ENCODE measurements around the gene BRD1. TPM values are rescaled to one million over a fixed set of nuclear protein-coding genes. Genes with fewer than 3 reads are reported as not detected.

The BRD1 gene
- total RNA-seq, 1 donor from 2014 or later, result 32.4 TPM

GRCh38 chr22:49724030-49724892 lies 103.4 kb downstream of the BRD1 start:
- TF ChIP-seq EZH2 (IDR thresholded peaks at IDR 0.05; ENCODE audit: insufficient read depth, low read length) (no peak), CTCF (IDR thresholded peaks at IDR 0.05; ENCODE audit: insufficient read depth, low read depth, low read length) (no peak)
- H3K9me3 Mint-ChIP-seq (ENCODE audit: unreplicated experiment), result no peaks in the 10 kb centered on the region
- H3K36me3 Mint-ChIP-seq (ENCODE audit: low read depth, unreplicated experiment), result no peaks in the 10 kb centered on the region
- Histone ChIP-seq H4K20me1 (ENCODE audit: insufficient read depth, low read length) (no peaks in the 10 kb centered on the region), H3K27ac (ENCODE audit: low read depth, low read length) (no peak overlapping the region), H3K27me3 (ENCODE audit: insufficient read depth, low read length) (no peaks in the 10 kb centered on the region), H3K9me3 (ENCODE audit: insufficient read depth, low read depth, low read length) (no peaks in the 10 kb centered on the region), H3K9ac (ENCODE audit: low read length) (no peak overlapping the region), H3K4me3 (ENCODE audit: insufficient read depth, low read depth, low read length) (no peak overlapping the region), H3K4me1 (ENCODE audit: insufficient read depth, low read length) (no peaks in the 10 kb centered on the region), H2AFZ (ENCODE audit: low read depth, low read length) (no peak overlapping the region), H3K36me3 (ENCODE audit: insufficient read depth, low read length) (no peaks in the 10 kb centered on the region), H3K4me2 (ENCODE audit: low read length) (no peak overlapping the region), H3K79me2 (ENCODE audit: insufficient read depth, low read length) (no peaks in the 10 kb centered on the region)
- H3K27ac Mint-ChIP-seq (ENCODE audit: unreplicated experiment), result no peak overlapping the region
- DNase-seq (ENCODE audit: low read depth) (no peak), FAIRE-seq (no peak)
- no peaks in the 10 kb centered on the region for H3K4me1 Mint-ChIP-seq (ENCODE audit: low read depth, unreplicated experiment)
- peaks cover 54% of the 10 kb centered on the region for H3K27me3 Mint-ChIP-seq (ENCODE audit: low read depth, unreplicated experiment)
- no peak overlapping the region for H3K4me3 Mint-ChIP-seq (ENCODE audit: unreplicated experiment)

- Histone ChIP-seq H3K36me3 (ENCODE audit: insufficient read depth, low read length) (no peaks in the 10 kb centered on the region), H3K9me3 (ENCODE audit: insufficient read depth, low read depth, low read length) (no peaks in the 10 kb centered on the region), H3K4me1 (ENCODE audit: insufficient read depth, low read length) (no peaks in the 10 kb centered on the region), H3K4me3 (ENCODE audit: insufficient read depth, low read depth, low read length) (no peak overlapping the region), H3K9ac (ENCODE audit: low read length) (no peak overlapping the region), H3K27me3 (ENCODE audit: insufficient read depth, low read length) (no peaks in the 10 kb centered on the region), H4K20me1 (ENCODE audit: insufficient read depth, low read length) (no peaks in the 10 kb centered on the region), H3K79me2 (ENCODE audit: insufficient read depth, low read length) (no peaks in the 10 kb centered on the region), H3K4me2 (ENCODE audit: low read length) (no peak overlapping the region), H3K27ac (ENCODE audit: low read depth, low read length) (no peak overlapping the region), H2AFZ (ENCODE audit: low read depth, low read length) (no peak overlapping the region)
- FAIRE-seq, result no peak
- peaks cover 54% of the 10 kb centered on the region for H3K27me3 Mint-ChIP-seq (ENCODE audit: low read depth, unreplicated experiment)
- no peaks in the 10 kb centered on the region for H3K36me3 Mint-ChIP-seq (ENCODE audit: low read depth, unreplicated experiment)
- DNase-seq (ENCODE audit: low read depth), result no peak
- no peak overlapping the region for H3K4me3 Mint-ChIP-seq (ENCODE audit: unreplicated experiment)
- H3K9me3 Mint-ChIP-seq (ENCODE audit: unreplicated experiment), result no peaks in the 10 kb centered on the region
- TF ChIP-seq EZH2 (IDR thresholded peaks at IDR 0.05; ENCODE audit: insufficient read depth, low read length), result no peak
- no peak for TF ChIP-seq CTCF (IDR thresholded peaks at IDR 0.05; ENCODE audit: insufficient read depth, low read depth, low read length)
- no peaks in the 10 kb centered on the region for H3K4me1 Mint-ChIP-seq (ENCODE audit: low read depth, unreplicated experiment)
- no peak overlapping the region for H3K27ac Mint-ChIP-seq (ENCODE audit: unreplicated experiment)
These were observed 104.1 kb downstream of the BRD1 start for GRCh38 chr22:49723478-49724029.

Other genes with a start within 250 kb of the BRD1 start
- 21.0 and 22.7 TPM in 2 replicates for gene ZBED4, start 26.0 kb upstream of the BRD1 start, total RNA-seq
- gene ALG12, start 90.6 kb upstream of the BRD1 start, total RNA-seq, result 23.8 and 26.2 TPM in 2 replicates
- 49.6 and 58.2 TPM in 2 replicates for gene CRELD2, start 90.8 kb upstream of the BRD1 start, total RNA-seq
- gene PIM3, start 132.9 kb upstream of the BRD1 start, total RNA-seq, result 15.1 and 15.5 TPM in 2 replicates
- not detected in 2 replicates for gene IL17REL, start 184.9 kb upstream of the BRD1 start, total RNA-seq
- gene TTLL8, start 230.4 kb upstream of the BRD1 start, total RNA-seq, result not detected in 2 replicates

Data from astrocyte (in vitro differentiated cells and primary cell).